ENCODE results near the gene ZNF830.
"Not testable (repeated sequence)": the region's sequence is repeated elsewhere in the genome, so short reads cannot be mapped to it uniquely, and the experiment has no call there.

The ZNF830 gene

GRCh38 chr17:34930283-34930682 lies 31.1 kb upstream of the ZNF830 start:
- TF ChIP-seq CTCF (IDR thresholded peaks at IDR 0.05; ENCODE audit: insufficient read depth, low read depth, low read length, missing control alignments) = no peak
- DNase-seq (ENCODE audit: low read depth) = no peak
- H3K4me3 ChIP-seq (ENCODE audit: low read depth, low read length) = no peak overlapping the region

GRCh38 chr17:34950780-34951179 lies 10.6 kb upstream of the ZNF830 start:
- H3K4me3 ChIP-seq (ENCODE audit: low read depth, low read length); DNase-seq (ENCODE audit: low read depth): not testable (repeated sequence)

GRCh38 chr17:34958438-34958837 lies 2.9 kb upstream of the ZNF830 start:
- TF ChIP-seq CTCF (IDR thresholded peaks at IDR 0.05; ENCODE audit: insufficient read depth, low read depth, low read length, missing control alignments) = no peak
- no peak for DNase-seq (ENCODE audit: low read depth)
- no peak overlapping the region for H3K4me3 ChIP-seq (ENCODE audit: low read depth, low read length)

GRCh38 chr17:34974179-34974578 lies 12.8 kb downstream of the ZNF830 start:
- TF ChIP-seq CTCF (IDR thresholded peaks at IDR 0.05; ENCODE audit: insufficient read depth, low read depth, low read length, missing control alignments) = no peak
- DNase-seq (ENCODE audit: low read depth) = no peak

GRCh38 chr17:34974794-34975785 lies 13.8 kb downstream of the ZNF830 start:
- no peak for TF ChIP-seq CTCF (IDR thresholded peaks at IDR 0.05; ENCODE audit: insufficient read depth, low read depth, low read length, missing control alignments)
- DNase-seq (ENCODE audit: low read depth) = no peak
- no peak overlapping the region for H3K4me3 ChIP-seq (ENCODE audit: low read depth, low read length)

More at GRCh38 chr17:34974179-34974578, 12.8 kb downstream of the ZNF830 start:
- H3K4me3 ChIP-seq (ENCODE audit: low read depth, low read length) = no peak overlapping the region

GRCh38 chr17:34979153-34979552 lies 17.8 kb downstream of the ZNF830 start:
- peak overlapping the region; percentile 93; the same call in 1 of the 2 replicates for H3K4me3 ChIP-seq (ENCODE audit: low read depth, low read length)
- TF ChIP-seq CTCF (IDR thresholded peaks at IDR 0.05; ENCODE audit: insufficient read depth, low read depth, low read length, missing control alignments) = no peak
- DNase-seq (ENCODE audit: low read depth) = no peak

GRCh38 chr17:34979650-34980352 lies 18.5 kb downstream of the ZNF830 start:
- TF ChIP-seq CTCF (IDR thresholded peaks at IDR 0.05; ENCODE audit: insufficient read depth, low read depth, low read length, missing control alignments) = no peak
- peak overlapping the region; percentile 93 for H3K4me3 ChIP-seq (ENCODE audit: low read depth, low read length)
- no peak for DNase-seq (ENCODE audit: low read depth)
